ENCODE results near the gene CBFA2T2.
A peak's percentile ranks its signal among the peaks of the same experiment; 100 is the strongest.

The CBFA2T2 gene

DNA sequence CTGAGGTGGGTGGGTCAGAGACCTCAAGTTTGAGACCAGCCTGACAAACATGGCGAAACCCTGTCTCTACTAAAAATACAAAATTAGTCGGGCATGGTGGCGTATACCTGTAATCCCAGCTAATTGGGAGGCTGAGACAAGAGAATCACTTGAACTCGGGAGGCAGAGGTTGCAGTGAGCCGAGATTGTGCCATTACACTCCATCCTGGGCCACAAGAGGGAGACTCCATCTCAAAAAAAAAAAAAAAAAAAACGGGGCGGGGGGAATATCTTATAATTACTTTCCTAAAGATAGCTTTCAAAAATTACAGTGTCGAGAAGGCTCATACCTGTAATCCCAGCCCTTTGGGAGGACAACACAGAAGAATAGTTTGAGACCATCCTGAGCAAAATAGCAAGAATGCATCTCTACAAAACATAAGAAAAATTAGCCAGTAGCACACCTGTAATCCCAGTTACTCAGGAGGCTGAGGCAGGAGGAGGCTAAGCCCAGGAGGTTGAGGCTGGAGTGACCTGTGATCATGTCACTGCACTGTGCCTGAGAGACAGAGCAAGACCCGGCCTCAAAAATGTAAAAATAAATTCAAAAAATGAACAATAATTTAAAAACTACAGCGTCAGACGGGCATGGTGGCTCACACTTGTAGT is 25.8 kb downstream of the CBFA2T2 start:
- peaks cover 8% of the 10 kb centered on the region for H3K4me1 ChIP-seq (ENCODE audit: insufficient read depth, low read length, poor library complexity, severe bottlenecking)
- no peaks in the 10 kb centered on the region for H3K9me2 ChIP-seq (replicated peaks; ENCODE audit: low read depth, low read length)
- no peaks in the 10 kb centered on the region for H3K9me3 ChIP-seq (ENCODE audit: insufficient read depth, low read depth, low read length)
- H2AFZ ChIP-seq (ENCODE audit: low read length) = no peak overlapping the region
- H3K9ac ChIP-seq (ENCODE audit: low read depth, low read length, poor library complexity, severe bottlenecking) = no peak overlapping the region
- H3K36me3 ChIP-seq (ENCODE audit: insufficient read depth, low read length) = no peaks in the 10 kb centered on the region
- H3K79me2 ChIP-seq (ENCODE audit: insufficient read depth, low read length) = peaks cover 47% of the 10 kb centered on the region; the same call in 1 of the 2 replicates
- H3K4me3 ChIP-seq (ENCODE audit: low read length, poor library complexity, severe bottlenecking) = no peak overlapping the region
- H3F3A ChIP-seq (ENCODE audit: low read depth) = no peaks in the 10 kb centered on the region
- no peak overlapping the region for H3K4me2 ChIP-seq (ENCODE audit: low read depth, low read length, poor library complexity, severe bottlenecking)
- no peaks in the 10 kb centered on the region for H3K27me3 ChIP-seq (ENCODE audit: insufficient read depth, low read length, poor library complexity, severe bottlenecking)
- TF ChIP-seq, protein P1, sequence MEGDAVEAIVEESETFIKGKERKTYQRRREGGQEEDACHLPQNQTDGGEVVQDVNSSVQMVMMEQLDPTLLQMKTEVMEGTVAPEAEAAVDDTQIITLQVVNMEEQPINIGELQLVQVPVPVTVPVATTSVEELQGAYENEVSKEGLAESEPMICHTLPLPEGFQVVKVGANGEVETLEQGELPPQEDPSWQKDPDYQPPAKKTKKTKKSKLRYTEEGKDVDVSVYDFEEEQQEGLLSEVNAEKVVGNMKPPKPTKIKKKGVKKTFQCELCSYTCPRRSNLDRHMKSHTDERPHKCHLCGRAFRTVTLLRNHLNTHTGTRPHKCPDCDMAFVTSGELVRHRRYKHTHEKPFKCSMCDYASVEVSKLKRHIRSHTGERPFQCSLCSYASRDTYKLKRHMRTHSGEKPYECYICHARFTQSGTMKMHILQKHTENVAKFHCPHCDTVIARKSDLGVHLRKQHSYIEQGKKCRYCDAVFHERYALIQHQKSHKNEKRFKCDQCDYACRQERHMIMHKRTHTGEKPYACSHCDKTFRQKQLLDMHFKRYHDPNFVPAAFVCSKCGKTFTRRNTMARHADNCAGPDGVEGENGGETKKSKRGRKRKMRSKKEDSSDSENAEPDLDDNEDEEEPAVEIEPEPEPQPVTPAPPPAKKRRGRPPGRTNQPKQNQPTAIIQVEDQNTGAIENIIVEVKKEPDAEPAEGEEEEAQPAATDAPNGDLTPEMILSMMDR (conservative IDR thresholded peaks at IDR 0.05; ENCODE audit: low read length) = peak; percentile 41
- TF ChIP-seq EZH2phosphoT487 (IDR thresholded peaks at IDR 0.05; ENCODE audit: borderline replicate concordance) = no peak
- H4K20me1 ChIP-seq (ENCODE audit: insufficient read depth, low read length, poor library complexity, severe bottlenecking) = peaks cover 2% of the 10 kb centered on the region

DNA sequence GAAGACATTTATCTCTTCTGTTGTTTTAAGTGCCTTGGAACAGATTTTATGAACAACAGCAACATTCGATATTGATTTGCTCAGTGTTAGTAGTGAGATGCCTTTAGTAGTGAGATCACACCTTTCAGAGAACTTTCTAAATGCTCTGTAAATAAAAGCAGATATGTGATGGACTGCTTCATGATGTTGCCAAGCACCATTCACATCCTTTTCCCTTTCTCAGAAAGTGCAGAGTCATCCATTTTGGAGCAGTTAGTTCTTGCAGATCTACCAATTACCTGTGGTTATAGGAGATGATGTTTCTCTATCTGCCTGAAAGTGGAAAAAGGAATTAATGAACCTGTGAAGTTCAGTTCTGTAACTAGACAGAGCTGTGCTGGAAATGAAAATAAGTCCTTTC is 27.0 kb downstream of the CBFA2T2 start:
- Histone ChIP-seq H3K9me3 (ENCODE audit: insufficient read depth, low read depth, low read length) (no peaks in the 10 kb centered on the region), H3K4me2 (ENCODE audit: low read depth, low read length, poor library complexity, severe bottlenecking) (no peak overlapping the region), H3K27me3 (ENCODE audit: insufficient read depth, low read length, poor library complexity, severe bottlenecking) (no peaks in the 10 kb centered on the region), H3K4me3 (ENCODE audit: low read length, poor library complexity, severe bottlenecking) (no peak overlapping the region), H3K9me2 (replicated peaks; ENCODE audit: low read depth, low read length) (no peaks in the 10 kb centered on the region), H3K9ac (ENCODE audit: low read depth, low read length, poor library complexity, severe bottlenecking) (no peak overlapping the region), H3K36me3 (ENCODE audit: insufficient read depth, low read length) (no peaks in the 10 kb centered on the region), H2AFZ (ENCODE audit: low read length) (no peak overlapping the region), H3K79me2 (ENCODE audit: insufficient read depth, low read length) (peaks cover 44% of the 10 kb centered on the region; the same call in 1 of the 2 replicates), H3F3A (ENCODE audit: low read depth) (no peaks in the 10 kb centered on the region), H4K20me1 (ENCODE audit: insufficient read depth, low read length, poor library complexity, severe bottlenecking) (no peaks in the 10 kb centered on the region), H3K4me1 (ENCODE audit: insufficient read depth, low read length, poor library complexity, severe bottlenecking) (peaks cover 8% of the 10 kb centered on the region)
- no peak for TF ChIP-seq EZH2phosphoT487 (IDR thresholded peaks at IDR 0.05; ENCODE audit: borderline replicate concordance)
- TF ChIP-seq, protein P1 (conservative IDR thresholded peaks at IDR 0.05; ENCODE audit: low read length) = no peak

DNA sequence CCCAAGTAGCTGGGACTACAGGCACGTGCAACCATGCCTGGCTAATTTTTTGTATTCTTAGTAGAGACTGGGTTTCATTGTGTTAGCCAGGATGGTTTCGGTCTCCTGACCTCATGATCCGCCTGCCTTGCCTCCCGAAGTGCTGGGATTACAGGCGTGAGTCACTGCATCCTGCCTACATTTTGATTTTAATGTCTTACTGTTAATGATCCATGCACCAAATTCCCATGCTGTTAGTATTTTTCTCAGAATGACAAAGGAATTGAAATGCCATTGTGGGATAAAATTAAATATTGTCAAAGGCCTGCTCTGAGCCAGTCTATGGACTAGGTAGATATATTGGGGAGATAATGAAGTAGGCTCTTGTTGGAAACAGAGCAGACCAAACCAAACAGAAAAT is 28.2 kb downstream of the CBFA2T2 start:
- peaks cover 8% of the 10 kb centered on the region for H3K4me1 ChIP-seq (ENCODE audit: insufficient read depth, low read length, poor library complexity, severe bottlenecking)
- no peaks in the 10 kb centered on the region for H4K20me1 ChIP-seq (ENCODE audit: insufficient read depth, low read length, poor library complexity, severe bottlenecking)
- no peak overlapping the region for H3K4me3 ChIP-seq (ENCODE audit: low read length, poor library complexity, severe bottlenecking)
- no peak overlapping the region for H3K9ac ChIP-seq (ENCODE audit: low read depth, low read length, poor library complexity, severe bottlenecking)
- H3K79me2 ChIP-seq (ENCODE audit: insufficient read depth, low read length) = peaks cover 36% of the 10 kb centered on the region; the same call in 1 of the 2 replicates
- TF ChIP-seq EZH2phosphoT487 (IDR thresholded peaks at IDR 0.05; ENCODE audit: borderline replicate concordance) = no peak
- TF ChIP-seq, protein P1 (conservative IDR thresholded peaks at IDR 0.05; ENCODE audit: low read length) = no peak
- no peak overlapping the region for H3K4me2 ChIP-seq (ENCODE audit: low read depth, low read length, poor library complexity, severe bottlenecking)
- H3K27me3 ChIP-seq (ENCODE audit: insufficient read depth, low read length, poor library complexity, severe bottlenecking) = no peaks in the 10 kb centered on the region
- H3K9me2 ChIP-seq (replicated peaks; ENCODE audit: low read depth, low read length) = no peaks in the 10 kb centered on the region
- H2AFZ ChIP-seq (ENCODE audit: low read length) = no peak overlapping the region
- no peaks in the 10 kb centered on the region for H3K36me3 ChIP-seq (ENCODE audit: insufficient read depth, low read length)
- no peaks in the 10 kb centered on the region for H3F3A ChIP-seq (ENCODE audit: low read depth)
- H3K9me3 ChIP-seq (ENCODE audit: insufficient read depth, low read depth, low read length) = no peaks in the 10 kb centered on the region

Measured in Loucy (cell line).